Stimulated activated naive CD4-positive, alpha-beta T cell (primary cell): ENCODE results near the gene CARD8.

ENCODE experiments used
- DNase-seq, 6 experiments: peaks; one replicate each; lab custom pipeline; 2025; lab: John Stamatoyannopoulos, UW

The CARD8 gene

DNA sequence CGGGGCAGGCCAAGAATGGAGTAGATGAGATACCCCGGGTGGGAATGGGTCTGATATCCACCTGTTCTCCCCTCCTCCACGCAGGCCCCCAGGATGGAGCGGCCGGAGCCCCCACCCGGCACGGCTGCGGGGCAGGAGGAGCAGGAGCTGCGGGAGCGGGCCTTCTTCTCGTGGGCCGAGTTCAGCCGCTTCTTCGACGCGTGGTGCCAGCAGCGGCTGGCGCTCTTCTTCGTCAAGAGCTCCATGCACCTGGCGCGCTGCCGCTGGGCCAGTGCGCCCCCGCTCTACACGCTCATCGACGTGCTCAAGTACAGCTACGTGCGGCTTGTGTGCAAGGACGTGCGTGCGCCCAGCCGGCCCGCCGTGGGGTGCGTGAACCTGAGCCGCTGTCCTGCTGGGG, 84.0 kb downstream of the CARD8 start:
- no peak for DNase-seq

DNA sequence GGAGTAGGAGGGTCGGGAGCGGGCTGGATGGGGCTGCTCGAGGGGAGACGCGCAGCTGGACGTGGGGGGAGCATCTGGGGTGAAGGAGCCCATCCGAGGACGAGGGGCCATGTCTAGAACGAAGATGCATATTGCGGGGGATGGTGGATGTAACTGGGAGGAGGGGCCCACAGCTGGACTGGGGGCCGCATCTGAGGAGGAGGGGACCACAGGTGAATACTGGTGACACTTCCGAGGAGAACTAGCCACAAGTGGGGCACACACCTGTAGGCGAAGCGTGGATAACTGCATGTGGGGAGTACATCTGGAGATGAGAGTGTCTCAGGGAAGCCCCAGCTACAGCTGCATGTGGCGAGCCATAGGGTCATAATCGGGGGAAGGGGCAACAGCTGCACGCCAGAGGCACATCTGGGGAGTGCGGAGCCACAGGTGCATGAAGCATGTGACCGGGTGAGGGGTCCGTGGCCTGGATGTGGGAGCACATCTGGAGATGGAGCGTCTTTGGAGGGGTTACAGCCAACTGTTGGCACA, 84.8 kb downstream of the CARD8 start:
- no peak for DNase-seq

DNA sequence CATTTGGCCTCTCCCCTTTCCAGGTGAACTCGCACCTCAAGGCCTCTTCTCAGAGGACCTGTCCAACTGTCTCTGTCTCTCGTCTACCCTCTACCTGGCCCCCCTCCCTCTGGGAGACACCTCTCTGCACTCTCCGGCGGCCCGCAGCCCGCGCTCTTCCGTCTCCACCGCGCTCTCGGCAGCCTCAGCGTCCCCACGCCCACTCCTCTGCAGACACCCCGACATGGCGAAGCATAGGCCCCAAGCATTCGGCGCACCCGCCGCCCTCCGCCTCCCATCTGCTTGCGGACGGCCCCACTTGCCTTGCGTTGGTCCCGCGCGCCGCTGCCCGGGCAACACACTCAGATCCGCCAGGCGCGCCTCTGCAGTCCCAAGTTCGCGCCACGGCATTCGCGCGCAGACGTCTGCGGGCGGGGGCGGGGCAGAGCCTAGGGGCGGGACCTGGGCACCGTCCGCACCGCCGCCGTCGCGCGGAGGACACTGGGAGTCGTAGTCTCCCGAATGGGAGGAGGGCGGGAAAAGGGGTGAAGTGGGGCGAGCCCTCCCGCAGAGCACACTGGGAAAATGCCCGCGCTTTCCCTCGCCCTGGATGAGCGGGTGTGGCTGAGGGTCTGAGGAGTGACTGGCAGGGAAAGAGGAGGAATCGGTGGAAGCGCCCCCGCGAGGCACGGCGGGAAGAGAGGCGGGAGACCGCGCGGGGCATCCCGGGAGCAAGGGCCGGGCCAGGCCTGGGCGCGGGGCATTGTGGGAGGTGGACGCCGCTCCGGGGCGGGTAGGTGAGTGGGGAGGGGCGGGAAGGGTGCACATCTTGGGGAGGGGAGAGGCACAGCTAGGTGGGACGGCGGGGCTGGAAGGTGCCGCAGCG, 85.5 kb downstream of the CARD8 start, which contains the start of the genes LIG1 and ZSWIM9:
TSS of gene LIG1 (minus strand) at position 406 of the 865 bp plus-strand sequence. CDS start 4,778 bp downstream, outside the sequence.
TSS of gene ZSWIM9 (plus strand) at position 742 of the 865 bp plus-strand sequence. CDS start 1,123 bp downstream, outside the sequence.
- peak; percentile 81 to 98 (median 93) for DNase-seq

DNA sequence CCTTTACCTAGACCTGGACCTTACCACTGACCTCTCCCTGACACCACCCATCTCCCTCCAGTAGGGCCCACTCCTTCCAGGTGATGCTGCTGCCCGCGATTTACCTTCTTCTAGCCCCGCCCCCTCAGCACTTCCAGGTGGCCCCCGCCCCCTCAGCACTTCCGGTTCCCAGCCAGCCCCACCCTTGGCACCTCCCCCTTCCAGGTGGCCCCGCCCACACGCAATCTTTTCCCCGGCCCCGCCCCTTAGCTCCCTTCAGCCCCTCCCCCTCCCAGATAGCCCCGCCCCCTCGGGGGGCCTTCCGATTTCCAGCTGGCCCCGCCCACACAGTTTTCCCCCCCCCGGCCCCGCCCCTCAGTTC, 86.2 kb downstream of the CARD8 start:
- DNase-seq, result peak; percentile 82 to 97 (median 92)

DNA sequence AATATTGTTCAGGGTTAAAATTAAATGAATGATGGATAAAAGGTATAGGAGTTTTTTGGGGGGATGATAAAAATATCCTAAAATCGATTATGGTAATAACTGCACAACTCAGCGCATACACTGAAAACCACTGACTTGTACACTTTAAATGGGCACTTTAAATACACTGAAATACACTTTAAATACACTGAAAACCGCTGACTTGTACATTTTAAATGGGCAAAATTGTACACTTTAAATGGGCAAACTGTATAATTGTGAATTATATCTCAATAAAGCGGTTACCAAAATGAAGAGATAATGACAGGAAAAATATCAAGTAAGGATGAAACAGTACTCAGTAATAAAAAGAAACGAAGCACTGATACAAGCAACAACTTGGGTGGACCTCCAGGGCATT, 87.0 kb downstream of the CARD8 start:
- no peak for DNase-seq

DNA sequence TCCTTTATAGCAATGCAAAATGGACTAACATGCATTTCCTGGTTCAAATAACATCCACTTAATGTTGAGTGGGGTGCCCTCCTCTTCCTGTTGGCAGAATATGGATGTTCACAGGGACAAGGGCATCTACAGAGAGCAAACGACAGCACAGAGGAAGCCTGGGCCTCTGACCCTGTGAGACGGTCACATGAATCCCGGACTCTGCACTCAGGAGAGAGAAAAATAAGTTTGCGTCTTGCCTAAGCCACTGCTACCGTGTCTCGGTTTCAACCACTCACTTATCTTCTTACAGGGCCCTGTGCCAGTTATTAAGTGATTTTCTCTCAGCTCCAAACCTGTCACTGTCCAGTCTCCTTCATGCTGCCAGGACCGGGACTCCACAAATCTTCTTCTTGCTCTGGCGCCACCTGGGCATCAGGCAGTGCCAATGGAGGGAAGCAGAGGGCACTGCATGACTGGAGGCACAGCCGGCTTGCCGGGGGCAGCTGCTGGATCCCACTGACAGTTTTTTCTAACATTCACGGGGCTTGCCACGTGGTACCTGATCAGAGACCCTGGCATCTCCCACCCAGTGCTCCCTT, 97.4 kb downstream of the CARD8 start:
- no peak for DNase-seq
